Natural killer cell (primary cell): Measurements from ENCODE around the gene PLEKHA4. TPM values are rescaled to one million over a fixed set of nuclear protein-coding genes. Genes with fewer than 3 reads are reported as not detected.

Source experiments
- ATAC-seq, 3 donors: fragments of 150-1000 bp in 2 of 3; fragments of 200-7000 bp in 1 of 3; cut with Tn5 transposase; 1 replicate in 1 of 3; 2 replicates in 2 of 3; pipeline ENCODE4 v1.10.0; 2021; ENCODE audit warnings: mild to moderate bottlenecking in 2 of 3, moderate library complexity in 2 of 3
- DNase-seq, 2 donors: peaks; one replicate each; pipeline versions ENCODE4 v3.0.0 to v3.0.0-alpha.2; 2013 to 2021; ENCODE audit warnings: mixed read lengths in 1 of 2
- H3K27ac ChIP-seq: one replicate; pipeline ENCODE4 v1.5.1; 2013; ENCODE audit warnings: mild to moderate bottlenecking, low read length
- H3K27me3 ChIP-seq: one replicate; pipeline ENCODE4 v1.6.1; 2013; ENCODE audit warnings: low read length; ENCODE audit not compliant: control insufficient read depth, insufficient read depth
- H3K36me3 ChIP-seq: one replicate; pipeline ENCODE4 v1.6.1; 2013; ENCODE audit warnings: low read length; ENCODE audit not compliant: control insufficient read depth, insufficient read depth
- H3K4me1 ChIP-seq: one replicate; pipeline ENCODE4 v1.6.1; 2013; ENCODE audit warnings: low read length; ENCODE audit not compliant: control insufficient read depth, insufficient read depth
- H3K4me3 ChIP-seq: one replicate; pipeline ENCODE4 v1.5.1; 2013; ENCODE audit warnings: low read length
- H3K9me3 ChIP-seq: one replicate; pipeline ENCODE4 v1.6.1; 2013; ENCODE audit warnings: low read length; ENCODE audit not compliant: control insufficient read depth, insufficient read depth
- H3K27ac Mint-ChIP-seq, 2 donors: one replicate each; pipeline ENCODE4 v1.8.0; 2022; ENCODE audit warnings: mild to moderate bottlenecking in 2 of 2, mixed read lengths in 2 of 2, moderate library complexity in 1 of 2
- H3K27me3 Mint-ChIP-seq, 2 donors: one replicate each; pipeline ENCODE4 v1.8.0; 2022; ENCODE audit warnings: low read depth in 2 of 2, mixed read lengths in 2 of 2
- H3K36me3 Mint-ChIP-seq: one replicate; pipeline ENCODE4 v1.8.0; 2022; ENCODE audit warnings: mixed read lengths
- H3K4me1 Mint-ChIP-seq, 2 donors: one replicate each; pipeline ENCODE4 v1.8.0; 2022; ENCODE audit warnings: mixed read lengths in 2 of 2
- H3K4me3 Mint-ChIP-seq: one replicate; pipeline ENCODE4 v1.8.0; 2022; ENCODE audit warnings: mild to moderate bottlenecking, moderate library complexity, mixed read lengths
- H3K9me3 Mint-ChIP-seq, 2 donors: one replicate each; pipeline ENCODE4 v1.8.0; 2022; ENCODE audit warnings: mixed read lengths in 2 of 2
- CTCF ChIP-seq: fragments of 200-600 bp; IDR thresholded peaks from one replicate; pipeline ENCODE4 v1.8.0; 2022; ENCODE audit warnings: antibody characterized with exemption
- WGBS: methylation state at CpG from one replicate; pipeline ENCODE4 v1.1.7; 2013; ENCODE audit warnings: missing lambda C conversion rate; ENCODE audit not compliant: insufficient coverage; 5-methylcytosine and 5-hydroxymethylcytosine counted together
- intact Hi-C: fragments of 100-400 bp; cut with micrococcal nuclease; formaldehyde crosslinking; loops from one replicate; pipeline ENCODE4 v1.14.2; 2022
- total RNA-seq, 4 donors: library from RNA; stranded (reverse); fragments of 120-200 nt in 1 of 4; gene quantifications; one replicate each; pipeline versions ENCODE4 v1.2.3 to v1.2.4, GENCODE V29; 2013 to 2022

Gene PLEKHA4, protein sequence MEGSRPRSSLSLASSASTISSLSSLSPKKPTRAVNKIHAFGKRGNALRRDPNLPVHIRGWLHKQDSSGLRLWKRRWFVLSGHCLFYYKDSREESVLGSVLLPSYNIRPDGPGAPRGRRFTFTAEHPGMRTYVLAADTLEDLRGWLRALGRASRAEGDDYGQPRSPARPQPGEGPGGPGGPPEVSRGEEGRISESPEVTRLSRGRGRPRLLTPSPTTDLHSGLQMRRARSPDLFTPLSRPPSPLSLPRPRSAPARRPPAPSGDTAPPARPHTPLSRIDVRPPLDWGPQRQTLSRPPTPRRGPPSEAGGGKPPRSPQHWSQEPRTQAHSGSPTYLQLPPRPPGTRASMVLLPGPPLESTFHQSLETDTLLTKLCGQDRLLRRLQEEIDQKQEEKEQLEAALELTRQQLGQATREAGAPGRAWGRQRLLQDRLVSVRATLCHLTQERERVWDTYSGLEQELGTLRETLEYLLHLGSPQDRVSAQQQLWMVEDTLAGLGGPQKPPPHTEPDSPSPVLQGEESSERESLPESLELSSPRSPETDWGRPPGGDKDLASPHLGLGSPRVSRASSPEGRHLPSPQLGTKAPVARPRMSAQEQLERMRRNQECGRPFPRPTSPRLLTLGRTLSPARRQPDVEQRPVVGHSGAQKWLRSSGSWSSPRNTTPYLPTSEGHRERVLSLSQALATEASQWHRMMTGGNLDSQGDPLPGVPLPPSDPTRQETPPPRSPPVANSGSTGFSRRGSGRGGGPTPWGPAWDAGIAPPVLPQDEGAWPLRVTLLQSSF
- 1 to 10 TPM; 2.5 to 6.5 (median 5.2) TPM for total RNA-seq
- total RNA-seq (2013), result 3.3 TPM

DNA sequence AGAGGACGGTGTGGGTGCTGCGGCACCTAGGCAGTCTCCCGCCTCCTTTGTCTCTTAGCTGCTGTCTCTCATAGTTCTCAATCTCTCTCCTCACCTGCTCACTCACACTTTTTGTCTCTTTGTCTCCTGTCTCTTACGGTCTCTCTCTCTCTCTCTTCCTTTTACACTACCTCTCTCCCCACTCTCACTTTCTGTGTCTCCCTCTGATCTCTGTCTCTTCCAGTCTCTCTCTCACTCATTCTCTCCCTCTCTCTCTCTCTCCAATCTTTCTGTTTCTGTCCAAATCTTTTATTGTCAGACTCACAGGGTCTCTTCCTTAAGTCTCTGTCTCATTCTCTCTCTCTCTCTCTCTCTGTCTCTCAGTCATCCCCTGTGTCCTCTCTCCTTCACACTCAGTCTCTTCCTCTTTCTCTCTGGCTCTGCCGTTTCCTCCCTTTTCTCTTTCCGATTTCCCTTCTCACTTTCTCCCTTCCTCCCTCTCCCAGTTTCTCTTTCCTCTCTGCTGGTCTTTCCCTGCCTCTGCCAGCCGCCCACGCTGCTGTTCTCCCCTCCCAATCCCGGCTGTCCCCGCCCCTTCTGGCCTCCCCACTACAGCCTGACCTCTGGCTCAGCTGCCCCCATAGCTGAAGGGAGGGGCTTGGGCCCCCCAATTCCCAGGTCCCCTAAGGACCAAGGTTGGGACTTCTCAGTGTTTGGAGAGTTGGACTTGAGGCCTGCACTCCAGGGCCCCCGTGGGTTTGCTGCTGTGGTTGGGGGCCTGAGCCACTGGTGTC, at the start of gene PLEKHA4:
TSS of gene PLEKHA4 (minus strand) at position 504 of the 773 bp plus-strand sequence. CDS start 997 bp downstream, outside the sequence.
- Histone ChIP-seq H3K4me3 (no peak within 1 kb of the TSS), H3K36me3 (no peaks in the 10 kb centered on the region), H3K27ac (no peak within 1 kb of the TSS), H3K9me3 (no peaks in the 10 kb centered on the region), H3K27me3 (no peaks in the 10 kb centered on the region), H3K4me1 (peaks cover 12% of the 10 kb centered on the region)
- H3K4me1 Mint-ChIP-seq, result peaks cover 13 to 14% of the 10 kb centered on the region in 2 donors
- no peak within 1 kb of the TSS for H3K4me3 Mint-ChIP-seq
- TF ChIP-seq CTCF, result no peak
- WGBS, result 75% methylated on average over 11 of the region's 11 CpGs
- ATAC-seq, result no peak
- H3K27ac Mint-ChIP-seq, result peak within 1 kb of the TSS in 1 of 2 donors; percentile 27
- no peak for DNase-seq
- H3K27me3 Mint-ChIP-seq, result peaks cover 0 to 5% of the 10 kb centered on the region in 2 donors
- H3K9me3 Mint-ChIP-seq, result no peaks in the 10 kb centered on the region
- peaks cover 4% of the 10 kb centered on the region for H3K36me3 Mint-ChIP-seq
- intact Hi-C loops, result no loop called here

- intact Hi-C loops, result no loop called here
- H3K27me3 Mint-ChIP-seq, result no peaks in the 10 kb centered on the region
- H3K4me3 Mint-ChIP-seq, result no peak overlapping the region
- H3K4me1 Mint-ChIP-seq, result peaks cover 5 to 7% of the 10 kb centered on the region in 2 donors
- Histone ChIP-seq H3K4me3 (no peak overlapping the region), H3K4me1 (no peaks in the 10 kb centered on the region), H3K9me3 (no peaks in the 10 kb centered on the region), H3K27ac (no peak overlapping the region), H3K36me3 (peaks cover 41% of the 10 kb centered on the region), H3K27me3 (no peaks in the 10 kb centered on the region)
- TF ChIP-seq CTCF, result no peak
- ATAC-seq (no peak), DNase-seq (no peak)
- peak overlapping the region in 1 of 2 donors; percentile 45 for H3K27ac Mint-ChIP-seq
- no peaks in the 10 kb centered on the region for H3K9me3 Mint-ChIP-seq
- no peaks in the 10 kb centered on the region for H3K36me3 Mint-ChIP-seq
- WGBS, result 62% methylated on average over 6 of the region's 6 CpGs
These were observed 49.7 kb upstream of the PLEKHA4 start for GRCh38 chr19:48918071-48918470.

DNA sequence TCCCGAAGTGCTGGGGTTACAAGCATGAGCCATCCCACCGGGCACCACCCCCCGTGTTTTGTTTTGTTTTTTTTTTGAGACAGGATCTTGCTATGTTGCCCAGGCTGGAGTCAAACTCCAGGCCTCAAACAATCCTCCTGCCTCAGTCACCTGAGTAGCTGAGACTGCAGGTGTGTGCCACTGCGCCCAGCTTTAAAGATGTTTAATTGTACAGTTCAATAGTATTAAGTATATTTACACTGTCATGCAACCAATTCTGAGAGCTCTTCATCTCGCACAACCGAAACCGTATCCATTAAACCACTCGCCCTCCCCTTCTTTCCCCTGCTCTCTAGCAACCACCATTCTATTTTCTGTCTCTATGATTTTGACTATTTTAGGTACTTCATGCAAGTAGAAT, 47.3 kb upstream of the PLEKHA4 start:
- WGBS, result 85% methylated on average over 7 of the region's 8 CpGs
- Histone ChIP-seq H3K27me3 (no peaks in the 10 kb centered on the region), H3K4me1 (no peaks in the 10 kb centered on the region), H3K27ac (no peak overlapping the region), H3K36me3 (peaks cover 49% of the 10 kb centered on the region), H3K4me3 (no peak overlapping the region), H3K9me3 (no peaks in the 10 kb centered on the region)
- no peak overlapping the region for H3K27ac Mint-ChIP-seq
- intact Hi-C loops, result no loop called here
- no peaks in the 10 kb centered on the region for H3K9me3 Mint-ChIP-seq
- no peaks in the 10 kb centered on the region for H3K36me3 Mint-ChIP-seq
- DNase-seq, result no peak
- H3K4me3 Mint-ChIP-seq, result no peak overlapping the region
- no peaks in the 10 kb centered on the region for H3K27me3 Mint-ChIP-seq
- H3K4me1 Mint-ChIP-seq, result peaks cover 5 to 7% of the 10 kb centered on the region in 2 donors
- ATAC-seq, result no peak
- TF ChIP-seq CTCF, result no peak
